HUDEP-2 (cell line): ENCODE data around the gene SPATS2L.

Source experiments
- DNase-seq, 76 experiments: peaks; one replicate each; lab custom pipeline; 2025; ENCODE audit not compliant: unreplicated experiment in 76 of 76; lab: John Stamatoyannopoulos, UW

SPATS2L gene, protein sequence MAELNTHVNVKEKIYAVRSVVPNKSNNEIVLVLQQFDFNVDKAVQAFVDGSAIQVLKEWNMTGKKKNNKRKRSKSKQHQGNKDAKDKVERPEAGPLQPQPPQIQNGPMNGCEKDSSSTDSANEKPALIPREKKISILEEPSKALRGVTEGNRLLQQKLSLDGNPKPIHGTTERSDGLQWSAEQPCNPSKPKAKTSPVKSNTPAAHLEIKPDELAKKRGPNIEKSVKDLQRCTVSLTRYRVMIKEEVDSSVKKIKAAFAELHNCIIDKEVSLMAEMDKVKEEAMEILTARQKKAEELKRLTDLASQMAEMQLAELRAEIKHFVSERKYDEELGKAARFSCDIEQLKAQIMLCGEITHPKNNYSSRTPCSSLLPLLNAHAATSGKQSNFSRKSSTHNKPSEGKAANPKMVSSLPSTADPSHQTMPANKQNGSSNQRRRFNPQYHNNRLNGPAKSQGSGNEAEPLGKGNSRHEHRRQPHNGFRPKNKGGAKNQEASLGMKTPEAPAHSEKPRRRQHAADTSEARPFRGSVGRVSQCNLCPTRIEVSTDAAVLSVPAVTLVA

DNA sequence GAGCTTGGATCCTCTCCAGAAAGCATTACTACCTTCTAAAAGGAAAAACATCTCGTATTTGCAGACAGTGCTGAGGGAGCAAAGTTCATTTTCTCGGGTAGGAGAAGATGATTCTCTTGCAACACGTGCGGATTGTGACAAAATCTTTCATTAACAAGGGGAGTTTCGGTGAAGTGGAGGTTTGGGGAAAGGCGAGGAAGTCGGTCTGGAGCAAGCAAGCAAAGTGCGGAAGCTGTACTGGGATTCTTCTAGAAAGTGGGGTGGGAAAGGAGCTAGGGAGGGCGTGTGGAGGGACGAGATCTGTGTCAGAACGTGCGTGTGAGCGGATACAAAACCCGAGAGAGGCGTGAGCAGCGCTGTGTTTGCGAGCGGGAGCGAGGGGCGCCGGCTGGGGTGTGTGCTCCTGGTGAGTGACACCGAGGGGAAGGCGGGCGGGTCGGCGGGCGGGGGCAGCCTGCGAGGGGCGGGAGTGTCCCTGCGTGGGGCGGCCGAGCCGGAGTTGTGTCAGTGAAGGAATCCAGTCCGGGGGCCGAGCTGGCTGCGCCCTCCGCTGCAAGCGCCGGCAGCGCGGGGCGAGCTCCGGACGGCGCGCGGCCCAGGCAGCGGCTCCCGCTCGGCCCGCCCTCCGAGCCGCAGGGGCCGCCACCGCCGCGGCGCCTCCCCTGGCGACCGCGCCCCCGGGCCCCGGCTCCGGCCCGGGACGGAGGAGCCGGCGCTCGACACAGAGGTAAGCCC, at the start of gene SPATS2L:
Gene SPATS2L (plus strand): TSS at position 498 of the 735 bp plus-strand sequence. CDS start 82,552 bp downstream, outside the sequence.
- peak in 3 of 76 experiments; percentile 2 to 4 (median 3) for DNase-seq

DNA sequence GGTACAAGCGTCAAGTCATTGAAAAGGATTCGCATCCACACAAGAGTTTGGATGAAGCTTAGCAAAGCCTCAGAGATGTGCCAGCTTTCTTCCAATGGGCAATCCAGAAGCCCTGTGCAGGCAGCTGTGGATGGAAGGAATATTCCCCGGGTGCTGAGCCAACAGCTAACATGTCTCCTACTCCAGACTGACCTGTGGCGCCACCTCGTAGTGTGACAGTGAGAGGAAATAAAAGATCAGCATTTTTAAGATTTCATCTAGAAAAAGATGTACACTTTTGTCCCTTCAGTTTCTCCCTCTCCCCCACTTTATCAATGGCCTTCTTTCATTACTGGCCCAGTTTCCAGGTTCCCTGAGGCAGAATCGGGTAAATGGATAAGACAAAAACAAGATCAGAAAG, 48.9 kb upstream of the SPATS2L start:
- DNase-seq, result no peak

DNA sequence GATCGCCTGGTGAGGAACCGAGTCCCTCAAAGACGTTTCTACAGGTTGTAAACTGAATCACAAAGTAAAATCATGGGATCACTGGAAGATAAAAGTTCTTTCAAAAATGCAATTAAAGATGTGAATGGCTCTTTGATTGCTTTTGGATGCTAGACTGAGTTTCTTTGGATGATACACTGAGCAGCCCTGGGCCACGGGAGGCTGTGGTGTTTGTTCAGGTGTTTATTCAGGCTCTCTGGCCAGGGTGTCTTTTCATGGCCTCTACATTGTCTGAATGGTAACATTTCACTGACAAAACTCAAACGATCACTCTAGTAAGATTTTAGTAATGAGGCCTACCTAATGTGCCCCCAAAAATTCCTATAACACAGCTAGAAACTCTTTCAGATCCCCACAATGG, 48.4 kb upstream of the SPATS2L start:
- DNase-seq, result no peak

DNA sequence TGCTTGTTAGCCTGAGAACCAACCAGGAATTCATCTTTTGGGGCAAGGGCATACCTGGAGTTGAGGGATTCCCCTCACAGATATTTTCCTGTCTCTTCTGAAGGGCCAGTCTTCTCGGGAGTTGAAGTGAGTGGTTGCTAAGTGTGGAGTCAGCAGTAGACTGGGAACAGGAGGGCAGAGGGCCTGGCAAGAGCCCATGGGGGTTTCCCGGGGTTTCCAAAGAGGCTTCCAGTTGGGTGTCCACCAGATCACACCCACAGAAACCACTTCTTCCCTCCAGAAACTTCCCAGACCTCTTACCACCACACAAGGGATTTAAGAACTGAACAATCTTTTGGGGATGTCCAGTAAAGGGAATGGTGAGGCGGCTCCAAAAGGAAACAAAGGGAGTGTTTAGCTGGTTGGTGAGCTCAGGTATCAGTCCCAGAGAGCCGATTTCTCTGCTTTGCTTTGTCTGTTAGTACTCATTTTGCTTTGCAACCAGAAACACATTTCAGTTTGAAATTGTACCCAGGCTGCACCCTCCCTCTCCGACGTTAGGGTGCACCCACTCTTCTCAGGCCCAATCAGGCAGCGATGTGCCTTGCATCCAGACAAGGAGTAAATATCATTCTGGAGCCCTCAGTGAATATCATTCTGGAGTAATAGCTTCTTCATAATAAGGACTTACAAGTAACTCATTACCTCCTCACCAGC, 47.5 kb upstream of the SPATS2L start:
- no peak for DNase-seq

DNA sequence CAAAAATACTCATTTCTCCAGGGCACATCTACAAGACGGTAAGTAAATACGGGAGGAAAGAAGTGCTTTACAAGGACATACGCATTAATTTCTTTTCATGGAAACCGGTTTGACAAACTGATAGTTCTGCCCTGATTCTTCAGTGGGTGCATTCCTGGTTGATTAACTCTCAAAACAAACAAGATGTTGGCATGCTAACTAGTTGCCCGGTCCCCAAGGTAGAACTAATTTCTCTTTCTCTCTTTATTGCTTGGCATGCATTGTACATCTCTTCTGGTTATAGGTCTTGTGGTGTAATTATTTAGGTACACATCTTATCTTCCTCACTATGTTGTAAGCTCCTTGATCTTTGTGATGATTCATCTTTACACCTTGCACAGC, 46.9 kb upstream of the SPATS2L start:
- DNase-seq, result no peak

DNA sequence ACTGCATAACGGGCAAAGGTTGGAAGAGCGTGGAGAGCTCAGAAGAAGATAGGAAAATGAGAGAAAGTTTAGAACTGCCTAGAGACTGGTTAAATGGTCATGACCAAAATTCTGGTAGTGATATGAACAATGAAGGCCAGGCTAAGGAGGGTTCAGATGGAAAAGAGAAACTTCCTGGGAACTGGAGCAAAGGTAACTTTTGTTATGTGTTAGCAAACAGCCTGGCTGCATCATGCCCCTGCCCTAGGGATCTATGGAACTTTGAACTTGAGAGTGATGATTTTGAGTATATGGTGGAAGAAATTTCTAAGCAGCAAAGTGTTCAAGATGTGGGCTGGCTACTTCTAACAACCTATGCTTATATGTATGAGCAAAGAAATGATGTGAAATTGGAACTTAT, 44.4 kb upstream of the SPATS2L start:
- no peak for DNase-seq

DNA sequence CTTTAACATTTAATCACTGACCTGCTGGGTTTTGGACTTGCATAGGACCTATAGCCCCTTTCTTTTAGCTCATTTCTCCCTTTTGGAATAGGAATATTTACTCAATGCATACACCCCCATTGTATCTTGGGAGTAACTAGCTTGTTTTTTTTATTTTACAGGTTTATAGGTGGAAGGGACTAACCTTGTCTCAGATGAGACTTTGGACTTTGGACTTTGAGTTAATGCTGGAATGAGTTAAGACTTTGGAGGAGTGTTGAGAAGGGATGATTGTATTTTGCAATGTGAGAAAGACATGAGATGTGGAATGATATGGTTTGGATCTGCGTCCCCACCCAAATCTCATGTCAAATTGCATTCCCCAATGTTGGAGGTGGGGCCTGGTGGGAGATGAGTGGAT, 43.2 kb upstream of the SPATS2L start:
- no peak for DNase-seq

DNA sequence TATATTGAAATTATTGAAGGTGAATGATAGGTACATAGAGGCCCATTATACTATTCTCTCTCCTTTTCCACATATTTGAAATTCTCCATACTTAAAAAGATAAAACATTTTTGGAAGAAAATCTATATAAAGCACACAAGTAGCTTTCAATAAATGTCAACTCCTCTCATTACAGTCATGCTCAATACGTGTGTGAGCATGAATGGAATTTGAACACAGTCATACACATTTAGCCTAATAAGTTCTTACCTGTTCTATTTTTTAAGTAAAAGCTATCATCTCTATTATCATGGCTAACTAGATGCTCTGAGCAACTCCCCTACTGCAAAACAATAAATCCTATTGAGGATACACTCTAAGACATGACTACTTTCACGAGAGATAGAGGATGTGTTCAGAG, 41.9 kb upstream of the SPATS2L start:
- no peak for DNase-seq

DNA sequence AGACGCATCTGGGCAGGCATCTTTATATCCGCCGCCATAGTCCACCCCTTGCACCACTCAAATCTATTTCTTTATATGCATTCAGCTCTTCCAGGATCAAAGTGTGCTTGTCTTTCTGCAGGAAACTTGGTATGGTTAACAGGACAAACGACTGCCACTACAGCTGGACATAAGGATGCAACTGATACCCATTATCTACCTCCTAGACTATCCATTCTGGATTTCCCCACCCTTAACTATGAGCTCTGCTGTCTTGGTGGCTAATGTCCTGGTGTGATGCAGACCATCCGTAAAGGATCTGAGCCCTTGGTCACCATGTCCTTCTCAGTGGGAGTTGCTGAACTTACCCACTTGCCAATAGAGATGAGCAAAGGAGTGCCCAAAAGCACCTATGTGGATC, 40.1 kb upstream of the SPATS2L start:
- DNase-seq, result no peak

DNA sequence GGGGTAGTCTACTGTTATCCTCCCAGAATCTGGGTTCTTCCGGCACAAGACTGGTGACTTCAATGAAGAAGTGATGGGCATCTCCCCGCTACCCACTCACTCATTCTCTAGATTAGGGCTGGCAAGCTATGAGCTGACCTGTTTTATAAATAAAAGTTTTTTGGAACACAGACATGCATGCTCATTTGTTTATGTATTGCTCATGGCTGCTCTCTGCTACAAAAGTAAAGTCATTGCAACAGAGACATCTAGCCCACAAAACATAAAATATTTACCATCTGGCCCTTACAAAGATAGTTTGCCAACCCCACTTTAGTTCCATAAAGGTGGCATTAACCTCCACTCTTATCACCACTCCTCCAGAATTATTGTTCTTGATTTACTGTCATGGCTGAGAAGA, 39.1 kb upstream of the SPATS2L start:
- DNase-seq, result no peak

DNA sequence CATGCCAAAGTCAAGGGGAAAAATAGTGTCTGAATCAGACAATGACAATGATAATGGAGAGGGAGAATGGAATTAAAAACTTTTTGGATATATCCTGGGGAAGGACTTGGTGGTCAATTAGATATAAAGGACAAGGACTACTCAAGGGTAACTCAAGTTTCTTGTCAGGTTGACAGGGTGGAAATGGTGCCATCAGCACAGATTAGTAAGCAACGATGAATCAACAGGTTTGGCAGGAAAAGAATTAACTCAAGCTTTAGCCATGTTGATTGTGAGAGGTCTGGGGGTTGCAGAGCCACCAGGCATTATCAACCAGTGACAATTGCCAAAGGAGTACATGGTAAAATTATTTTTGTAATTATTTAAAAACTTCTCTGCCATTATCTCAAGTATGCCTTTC, 35.8 kb upstream of the SPATS2L start:
- DNase-seq, result no peak

DNA sequence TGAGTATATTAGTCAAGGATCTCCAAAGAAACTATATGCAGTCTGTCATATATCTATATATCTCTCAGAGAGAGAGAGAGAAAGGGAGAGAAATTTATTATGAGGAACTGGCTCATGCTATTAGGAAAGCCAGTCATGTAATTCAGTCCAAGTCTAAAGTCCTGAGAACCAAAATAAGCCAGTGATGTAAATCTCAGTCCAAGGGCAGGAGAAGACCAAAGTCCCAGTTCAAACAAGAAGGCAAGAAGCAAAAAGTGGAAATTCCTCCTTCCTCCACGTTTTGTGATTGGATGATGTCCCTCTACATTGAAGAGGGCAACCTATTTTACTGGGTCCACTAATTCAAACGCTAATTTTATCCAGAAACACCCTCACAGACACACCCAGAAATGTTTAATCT, 34.2 kb upstream of the SPATS2L start:
- DNase-seq, result no peak

DNA sequence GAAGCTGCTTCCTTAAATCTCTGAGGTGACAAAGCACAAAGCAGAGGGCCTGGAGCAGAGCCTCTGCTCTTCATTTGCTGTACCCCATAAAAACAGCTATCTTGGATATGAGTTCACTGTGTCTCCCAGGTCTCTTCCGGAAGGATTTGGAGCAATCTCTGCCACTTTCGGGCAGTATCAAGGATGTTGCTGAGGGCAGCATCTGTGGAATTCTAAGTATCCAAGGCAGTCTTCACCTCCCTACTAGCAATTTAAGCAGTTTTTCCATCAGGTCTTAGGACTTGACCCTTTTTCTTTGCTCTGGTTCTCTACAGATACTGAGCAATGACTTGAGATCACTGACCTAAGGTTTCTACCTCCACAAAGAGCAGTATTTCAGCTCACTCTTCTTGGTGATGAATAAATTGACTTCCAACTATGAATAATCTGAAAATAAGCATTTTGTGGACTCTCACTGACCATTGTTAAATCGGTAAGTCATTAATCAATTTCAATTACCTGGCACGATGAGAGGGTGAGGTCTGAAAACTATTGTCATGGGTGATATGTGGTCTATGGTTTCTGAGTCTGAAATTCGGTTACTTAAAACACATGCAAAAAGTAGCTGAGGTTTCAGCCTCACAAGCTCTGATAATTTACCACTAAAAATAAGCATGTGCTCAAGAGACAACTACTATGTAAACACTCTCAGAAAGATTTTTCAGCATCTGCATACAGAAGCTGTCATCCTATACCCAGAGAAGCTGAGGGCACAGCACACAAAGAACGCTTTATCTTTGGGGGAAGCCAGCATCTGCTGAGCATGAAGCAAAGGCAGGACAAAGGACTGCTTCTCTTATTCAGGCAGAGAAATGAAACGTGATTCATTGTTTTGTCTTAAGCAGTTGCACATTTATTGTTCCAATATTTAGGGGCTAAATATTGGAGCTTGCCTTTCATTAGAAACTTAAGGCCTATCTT, 32.1 kb upstream of the SPATS2L start:
- DNase-seq, result no peak

DNA sequence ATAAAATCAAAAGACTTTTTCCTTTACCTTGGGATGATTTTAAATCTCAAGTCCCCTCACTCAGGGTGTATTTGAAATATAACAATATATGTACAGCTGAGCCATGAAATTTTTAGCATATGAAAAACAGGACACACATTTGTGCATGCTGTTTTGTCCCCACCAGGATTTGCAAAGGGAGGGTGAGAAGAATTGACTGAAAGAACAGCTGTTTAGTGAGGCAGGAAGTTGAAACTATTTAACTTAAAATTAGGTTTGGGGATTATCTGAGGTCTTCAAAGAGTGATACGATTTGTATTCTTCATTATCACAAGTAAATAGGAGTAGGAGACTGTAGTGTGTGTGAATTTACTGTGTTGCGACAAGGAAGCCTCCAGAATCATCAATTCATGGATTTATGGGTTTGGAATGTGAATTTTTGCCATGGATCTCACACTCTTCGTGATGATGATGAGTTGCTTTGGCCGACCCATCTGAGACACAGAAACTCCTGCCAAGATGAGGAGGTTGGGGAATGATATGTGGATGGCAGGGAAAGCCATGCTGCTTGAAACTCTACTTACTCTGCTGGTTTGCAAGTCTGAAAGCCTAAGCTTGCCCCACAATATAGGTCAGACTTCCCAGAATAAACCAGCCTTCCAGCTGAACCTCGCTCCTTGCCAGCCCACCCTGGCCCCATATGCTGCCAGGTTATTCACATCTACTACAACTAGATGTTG, 31.0 kb upstream of the SPATS2L start:
- no peak for DNase-seq

DNA sequence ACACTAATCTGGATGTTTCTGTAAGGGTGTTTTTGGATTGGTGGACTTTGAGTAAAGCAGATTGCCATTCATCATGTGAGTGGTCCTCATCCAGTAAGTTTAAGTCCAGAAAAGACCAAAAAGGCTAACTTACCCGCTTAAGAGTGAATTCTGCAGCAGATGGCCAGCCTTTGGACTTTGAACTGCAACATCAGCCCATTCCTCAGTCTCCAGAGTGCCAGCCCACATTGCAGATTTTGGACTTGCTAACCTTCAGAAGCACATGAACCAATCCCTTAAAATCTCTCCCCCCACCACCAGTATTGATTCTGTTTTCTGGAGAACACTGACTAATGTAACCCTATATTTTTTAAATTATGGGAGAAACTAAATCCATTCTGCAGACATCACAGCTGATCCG, 30.0 kb upstream of the SPATS2L start:
- DNase-seq, result no peak

DNA sequence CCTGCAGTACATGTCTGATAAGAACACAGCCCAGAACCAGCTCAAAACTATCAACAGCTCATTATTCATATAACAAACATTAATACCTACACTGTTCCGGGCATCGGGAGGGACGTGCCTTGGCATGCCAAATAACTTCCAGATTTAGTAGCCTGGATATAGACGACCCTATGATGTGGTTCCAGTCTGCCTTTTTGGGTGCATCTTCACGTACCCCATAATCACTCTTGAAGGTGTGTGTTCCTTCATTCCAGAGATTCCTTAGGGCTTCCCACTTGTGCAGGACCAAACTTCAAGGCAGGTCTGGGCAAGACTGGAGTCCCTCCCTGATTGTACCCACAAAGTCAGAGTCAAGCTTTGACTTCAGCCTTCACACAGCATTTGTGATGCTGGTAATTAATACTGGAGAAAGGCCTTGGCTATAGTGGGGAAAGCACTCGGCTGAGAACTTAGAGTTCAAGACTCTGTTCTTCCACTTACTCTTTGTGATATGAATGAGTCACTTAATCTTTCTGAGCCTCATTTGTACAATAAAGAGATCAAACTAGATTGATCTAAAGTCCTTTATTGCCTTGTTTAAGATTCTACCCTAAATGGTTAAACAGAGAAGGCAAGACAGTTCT, 27.7 kb upstream of the SPATS2L start:
- DNase-seq, result no peak

DNA sequence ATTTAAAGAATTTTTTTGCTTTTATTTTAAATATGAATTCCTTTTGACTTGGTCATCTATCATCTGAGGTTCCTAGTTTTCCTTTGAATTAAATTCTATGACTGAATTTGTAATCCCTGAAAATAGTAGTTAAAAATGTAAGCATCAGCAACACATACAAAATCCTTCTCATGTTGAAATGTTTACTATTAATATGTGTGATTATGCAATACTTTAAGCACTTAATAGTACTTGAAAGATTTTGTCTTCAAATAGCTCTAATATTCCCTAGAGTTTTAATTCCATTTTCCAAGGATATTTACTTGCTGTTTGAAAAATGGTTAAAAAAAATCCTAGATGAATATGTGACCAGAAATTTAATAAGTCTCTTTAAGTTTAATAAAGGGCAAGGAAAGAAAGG, 26.6 kb upstream of the SPATS2L start:
- DNase-seq, result no peak

DNA sequence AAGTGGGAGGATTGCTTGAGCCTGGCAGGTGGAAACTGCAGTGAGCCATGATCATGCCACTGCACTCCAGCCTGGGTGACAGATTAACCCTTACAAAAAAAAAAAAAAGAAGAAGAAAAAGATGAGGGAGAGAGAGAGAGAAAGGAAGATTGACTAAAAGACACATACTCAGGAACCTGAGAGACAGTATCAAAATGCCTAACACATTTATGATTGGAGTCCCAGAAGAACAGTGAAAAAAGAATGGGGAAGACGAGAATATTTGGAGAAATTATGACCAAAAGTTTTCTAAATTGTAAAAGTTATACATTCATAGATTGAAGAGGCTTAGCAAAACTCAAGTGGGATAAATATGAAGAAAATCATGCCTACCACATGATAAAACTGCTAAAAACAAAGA, 19.9 kb upstream of the SPATS2L start:
- no peak for DNase-seq
